HG03439 (cell line): ENCODE measurements around the gene ATRIP.

Experiments used
- ATAC-seq: cut with Tn5 transposase; IDR thresholded peaks from one replicate; pipeline ENCODE4 v1.9.1; 2021; ENCODE audit warnings: mild to moderate bottlenecking, moderate library complexity; ENCODE audit not compliant: unreplicated experiment

Gene ATRIP

GRCh38 chr3:48422681-48423080 is 23.9 kb upstream of the ATRIP start:
- ATAC-seq = no peak

GRCh38 chr3:48423241-48423882 is 23.2 kb upstream of the ATRIP start:
- ATAC-seq = no peak

DNA sequence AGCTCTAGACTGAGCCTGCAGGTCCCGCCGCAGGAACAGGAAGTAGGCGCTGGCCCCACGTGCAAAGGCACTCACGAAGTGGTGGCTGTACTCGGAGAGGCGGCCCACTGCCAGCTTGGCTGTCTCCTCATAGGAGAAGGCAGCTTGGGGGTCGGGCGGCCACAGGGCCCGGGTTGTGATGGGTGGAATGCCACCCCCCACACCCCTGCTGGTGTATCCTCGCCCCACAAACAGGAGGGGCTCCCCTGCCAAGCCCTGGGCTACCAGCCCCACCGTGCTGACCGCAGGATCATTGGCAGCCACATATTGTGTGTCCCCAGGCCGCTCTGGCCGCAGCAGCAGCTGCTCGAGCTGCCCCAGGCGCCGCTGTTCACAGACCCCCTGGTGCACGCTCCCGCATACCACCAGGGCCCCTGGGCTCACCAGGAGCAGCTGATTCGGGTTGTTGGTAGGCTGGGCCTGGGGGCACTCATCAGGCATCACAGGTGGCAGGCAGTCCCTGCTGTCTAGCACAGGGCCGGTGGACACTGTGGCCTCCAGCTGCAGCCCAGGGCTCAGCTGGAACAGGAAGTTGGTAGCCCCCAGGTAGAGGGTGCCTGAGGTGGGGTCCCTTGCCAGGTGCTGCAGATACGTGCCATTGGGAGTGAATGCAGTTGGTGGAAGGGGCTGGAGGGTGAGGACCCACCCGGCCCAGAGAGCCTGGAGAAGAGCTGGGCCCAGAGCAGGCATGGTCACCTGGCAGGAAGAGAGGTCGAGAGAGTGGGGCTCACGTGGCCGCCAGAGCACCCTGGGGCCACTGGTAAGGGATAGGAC is 22.4 kb upstream of the ATRIP start:
- no peak for ATAC-seq

- ATAC-seq = no peak
These were observed 21.2 kb upstream of the ATRIP start for GRCh38 chr3:48425281-48425812.

DNA sequence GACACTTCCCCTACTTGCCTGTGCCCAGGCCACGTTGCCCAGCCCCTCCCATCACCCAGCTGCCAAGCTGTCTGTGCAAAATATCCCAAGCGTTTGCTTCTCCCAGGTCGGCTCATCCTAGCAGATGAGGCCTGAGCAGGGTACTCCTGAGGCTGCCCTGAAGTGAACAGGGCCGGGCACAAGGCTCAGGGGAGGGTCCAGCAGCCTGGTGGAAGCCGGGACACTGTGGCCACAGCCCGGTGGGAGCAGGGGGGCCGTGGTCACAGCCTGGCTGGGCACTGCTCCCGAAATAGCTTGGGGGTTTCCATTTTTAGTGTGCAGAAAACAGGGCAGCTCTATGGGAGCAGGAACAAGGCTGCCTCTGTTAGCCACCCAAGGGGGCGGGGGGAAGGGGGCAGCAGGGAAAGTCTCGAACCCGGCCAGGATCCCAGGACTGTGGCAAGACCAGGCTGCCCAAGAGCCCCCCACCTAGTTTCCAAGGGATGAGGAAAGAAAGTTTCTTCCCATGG is 20.1 kb upstream of the ATRIP start:
- no peak for ATAC-seq

DNA sequence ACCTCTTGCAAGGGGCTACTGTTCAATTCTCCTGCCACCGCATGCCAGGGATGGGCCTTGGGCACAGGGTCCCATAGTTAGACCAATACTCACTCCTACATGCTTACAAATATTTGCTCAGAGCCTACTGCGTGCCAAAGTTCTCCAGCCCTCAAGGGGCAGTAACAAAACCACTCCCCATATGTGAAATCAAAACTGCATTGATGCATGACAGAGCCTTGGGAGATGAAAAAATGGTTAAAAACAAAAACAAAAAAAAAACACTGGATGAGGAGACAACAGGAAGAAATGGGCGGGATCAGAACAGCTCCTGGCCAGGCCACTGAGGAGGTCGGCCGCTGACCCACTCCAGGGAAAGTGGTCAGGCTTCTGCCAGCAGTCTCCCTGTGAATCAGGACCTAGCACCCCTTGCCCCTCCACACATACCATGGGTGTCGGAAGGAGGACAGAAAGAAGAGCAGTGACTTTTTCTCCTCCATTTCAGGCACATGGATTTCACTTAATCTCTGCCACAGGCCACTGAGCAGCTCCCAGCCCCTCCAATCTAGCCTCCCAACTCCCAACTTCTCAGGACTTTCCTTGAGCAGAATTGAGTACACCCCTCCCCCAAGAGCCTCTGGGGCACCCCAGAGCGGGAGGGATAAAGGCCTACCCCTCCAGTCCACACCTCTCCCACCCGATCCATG is 19.4 kb upstream of the ATRIP start:
- no peak for ATAC-seq

- no peak for ATAC-seq
These were observed 18.9 kb upstream of the ATRIP start for GRCh38 chr3:48427630-48427962.

GRCh38 chr3:48428088-48428571 is 18.4 kb upstream of the ATRIP start:
- ATAC-seq = no peak

GRCh38 chr3:48428572-48429316 is 17.8 kb upstream of the ATRIP start:
- ATAC-seq = no peak

- no peak for ATAC-seq
These were observed 17.1 kb upstream of the ATRIP start for GRCh38 chr3:48429317-48429959.

DNA sequence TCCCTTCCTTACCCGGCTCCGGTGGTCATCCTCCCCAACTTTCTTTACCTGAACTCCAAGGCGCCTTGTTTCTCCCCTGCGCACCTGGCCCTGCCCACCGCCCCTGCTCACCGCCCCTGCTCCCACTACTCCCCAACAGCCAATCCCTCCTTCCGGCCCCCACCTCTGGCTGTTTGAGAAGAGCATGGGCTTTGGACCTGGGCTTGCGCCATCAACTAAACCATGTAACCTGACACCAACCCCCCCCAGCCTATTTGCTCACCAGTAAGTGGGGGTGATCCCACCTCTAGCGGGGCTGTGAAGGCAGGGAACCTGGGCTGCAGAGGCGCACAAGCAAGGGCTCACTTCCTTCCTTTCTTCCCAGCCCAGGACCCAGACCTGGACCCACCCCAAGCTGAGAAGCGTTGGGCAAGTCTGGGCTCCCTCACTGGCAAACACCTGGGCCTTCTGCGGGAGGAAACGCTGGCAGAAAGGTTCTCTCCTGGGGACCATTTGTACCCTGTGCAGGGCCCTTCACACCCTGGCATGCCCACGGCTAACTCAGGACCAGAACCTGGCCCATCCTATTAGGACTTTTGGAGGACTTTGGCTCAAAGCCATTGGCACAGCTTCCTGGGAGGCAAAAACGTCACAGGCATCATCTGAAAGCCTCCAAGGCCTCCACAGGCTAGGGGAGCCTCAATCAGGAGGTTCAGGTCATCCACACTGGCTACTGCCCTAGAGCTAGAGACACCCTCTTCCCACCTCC is 16.4 kb upstream of the ATRIP start, which contains the start of gene PLXNB1:
Gene PLXNB1, minus strand, starts transcription at position 127 of the 748 bp plus-strand sequence. CDS start 5,475 bp downstream, outside the sequence.
- ATAC-seq = no peak

DNA sequence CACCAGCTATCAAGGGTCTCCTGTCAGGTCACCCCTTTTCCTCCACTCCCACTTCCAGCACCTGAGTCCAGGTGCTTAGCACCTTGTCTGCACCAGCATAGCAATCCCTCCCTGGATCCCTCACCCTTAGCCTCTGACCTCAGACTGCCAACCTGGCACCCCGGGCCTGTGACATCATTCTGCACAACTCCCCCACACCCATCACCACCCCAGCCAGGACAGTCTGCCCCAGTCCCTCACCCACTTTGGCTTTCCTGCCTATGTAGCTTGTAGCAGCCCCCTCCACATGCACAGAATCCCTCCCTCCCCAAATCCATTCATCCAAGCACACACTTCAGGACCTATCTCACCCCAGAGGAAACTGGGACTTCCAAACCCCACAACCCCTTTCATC is 15.8 kb upstream of the ATRIP start:
- ATAC-seq = no peak

DNA sequence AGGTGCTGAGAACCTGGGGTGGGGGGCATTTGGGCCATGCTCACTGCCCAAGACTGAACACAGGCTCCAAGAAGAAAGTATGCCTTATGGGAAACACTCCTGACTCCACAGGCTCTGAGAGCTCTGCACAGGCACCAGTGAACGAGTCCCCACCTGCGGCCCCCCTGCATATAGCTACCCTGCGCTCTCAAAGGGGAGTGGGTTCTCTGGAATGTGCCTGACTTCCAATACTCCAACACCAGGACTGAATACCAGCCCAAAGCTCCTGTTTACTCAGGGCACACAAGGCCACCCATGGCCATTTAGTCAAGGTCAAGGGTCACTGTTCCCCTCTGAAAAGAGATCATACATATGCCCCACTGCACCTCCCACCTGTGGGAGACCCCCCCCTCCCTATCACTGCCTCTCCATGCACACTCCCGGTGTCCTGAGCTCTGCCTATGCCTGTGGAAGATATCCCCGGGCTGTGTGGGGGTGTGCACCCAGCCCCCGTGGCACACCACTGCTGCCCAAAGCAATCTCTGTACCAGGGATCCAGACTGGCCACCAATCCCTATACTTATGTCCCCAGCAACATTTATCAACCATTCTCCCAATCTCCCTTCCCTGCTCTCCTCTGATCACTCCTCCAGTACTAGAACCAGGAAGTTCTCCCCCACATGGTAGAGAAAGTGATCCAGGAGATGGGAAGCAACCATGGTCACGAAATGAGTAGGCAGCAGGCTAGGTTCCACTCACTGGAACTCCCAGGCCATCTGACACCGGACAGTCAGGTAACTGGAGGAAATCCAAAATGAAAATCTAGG is 15.1 kb upstream of the ATRIP start:
- no peak for ATAC-seq

DNA sequence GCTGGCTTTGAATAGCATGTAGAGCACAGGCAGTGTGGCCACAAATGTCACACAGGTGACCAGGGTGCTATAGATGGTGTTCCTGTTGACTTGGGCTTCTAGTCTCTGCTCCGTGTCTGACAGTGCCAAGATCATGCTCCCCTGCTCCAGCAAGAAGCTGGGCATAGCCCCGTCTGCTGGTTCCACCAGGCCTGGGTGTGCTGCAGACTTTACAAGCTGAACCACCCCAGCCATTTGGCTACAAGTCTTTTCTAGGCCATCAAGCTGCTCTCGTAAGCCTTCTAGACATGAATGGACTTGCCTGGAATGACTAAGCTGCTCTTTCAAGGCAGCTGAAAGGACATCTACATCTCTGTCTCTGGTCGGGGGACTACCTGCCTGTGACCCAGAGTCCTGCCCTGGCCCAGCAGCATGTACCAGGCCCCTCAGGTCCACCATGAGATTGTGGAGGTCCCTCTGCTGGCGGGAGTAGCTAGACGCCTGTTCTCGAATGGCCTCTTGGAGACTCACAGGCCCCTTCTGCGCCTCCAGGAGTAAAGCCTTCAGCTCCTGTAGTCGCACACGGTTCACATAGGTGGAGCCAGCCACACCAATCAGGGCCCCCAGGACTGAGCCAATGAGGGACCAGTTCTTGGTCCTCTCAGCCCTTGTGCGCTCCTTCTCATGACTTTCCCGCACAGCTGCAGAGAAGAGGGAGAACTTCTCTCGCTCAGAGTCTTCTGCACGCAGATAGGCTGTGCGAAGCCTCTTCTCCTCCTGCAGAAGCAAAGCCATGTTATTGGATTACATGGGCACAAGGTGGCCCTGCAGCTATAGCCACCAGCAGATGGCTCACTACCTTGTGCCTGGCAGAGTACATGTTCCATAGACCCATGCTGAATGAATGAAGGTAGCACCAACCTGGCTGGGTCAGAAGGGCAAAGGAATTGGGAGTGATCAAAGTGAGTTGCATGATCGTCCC is 13.8 kb upstream of the ATRIP start:
- ATAC-seq = no peak

DNA sequence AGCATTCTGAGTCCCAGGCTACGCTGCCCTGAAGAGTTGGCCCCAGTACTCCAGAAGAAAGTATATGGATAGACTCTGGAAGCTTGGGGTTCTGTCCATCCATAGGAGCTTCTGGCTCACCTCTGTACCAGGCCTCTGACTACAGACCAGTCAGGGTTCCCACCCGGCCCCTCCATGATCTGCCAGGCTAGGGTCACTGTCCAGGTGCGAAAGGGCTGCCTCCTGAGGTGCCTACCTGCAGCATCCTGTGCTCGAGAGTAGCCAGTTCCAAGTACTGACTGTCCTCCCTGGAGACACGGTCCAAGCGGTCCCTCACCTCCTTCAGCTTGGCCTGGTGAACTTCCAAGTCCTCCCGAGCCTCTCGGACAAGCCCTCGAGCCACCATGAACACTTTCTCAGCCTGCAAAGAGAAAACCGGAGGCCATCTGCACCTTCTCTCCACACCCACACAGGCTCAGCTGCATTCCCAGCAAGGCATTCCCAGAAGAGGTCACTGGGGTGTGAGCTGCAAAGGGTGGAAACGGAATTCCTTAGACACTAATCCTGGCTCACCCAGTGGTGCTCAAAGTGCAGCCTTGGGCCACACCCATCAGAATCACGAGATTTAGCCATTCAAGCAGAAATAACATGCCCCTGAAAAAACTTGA is 12.9 kb upstream of the ATRIP start:
- no peak for ATAC-seq

DNA sequence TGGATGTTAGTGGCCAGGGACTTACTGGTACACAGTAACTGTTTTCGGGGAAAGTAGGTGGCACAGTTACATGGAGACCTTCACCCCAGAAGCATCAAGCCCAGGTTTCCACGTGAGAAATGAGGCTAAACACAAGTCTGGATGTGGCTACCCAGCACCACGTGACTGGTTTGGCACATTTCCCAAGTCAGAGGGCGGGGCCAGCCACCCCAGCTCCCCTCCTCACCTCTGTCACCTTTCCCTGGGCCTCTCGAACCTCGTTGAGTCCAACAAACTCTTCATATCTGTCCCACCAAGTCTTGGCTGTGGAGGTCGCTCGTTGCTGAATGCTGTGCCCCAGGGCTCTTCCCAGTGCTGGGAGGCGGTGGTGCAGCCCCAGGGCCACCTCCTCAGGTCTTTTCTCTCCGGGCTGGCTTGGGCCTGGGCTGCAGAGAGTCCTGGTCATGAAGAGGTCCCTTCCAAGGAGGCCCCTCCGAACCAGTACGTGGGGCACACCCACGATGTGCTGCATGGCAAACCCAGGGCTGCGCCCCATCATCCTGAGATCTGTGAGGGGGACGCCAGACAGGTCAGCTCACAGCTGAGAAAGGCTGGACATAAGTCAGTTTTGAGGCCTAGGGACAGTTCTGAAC is 11.8 kb upstream of the ATRIP start:
- ATAC-seq = no peak

- no peak for ATAC-seq
These were observed 11.3 kb upstream of the ATRIP start for GRCh38 chr3:48435223-48435595.
